ENCODE measurements around the gene PRRC2B. TPM values are rescaled to one million over a fixed set of nuclear protein-coding genes. Genes with fewer than 3 reads are reported as not detected.

Gene PRRC2B
- total RNA-seq, 4 donors from 2014 or later = 102 to 168 (median 144) TPM

DNA sequence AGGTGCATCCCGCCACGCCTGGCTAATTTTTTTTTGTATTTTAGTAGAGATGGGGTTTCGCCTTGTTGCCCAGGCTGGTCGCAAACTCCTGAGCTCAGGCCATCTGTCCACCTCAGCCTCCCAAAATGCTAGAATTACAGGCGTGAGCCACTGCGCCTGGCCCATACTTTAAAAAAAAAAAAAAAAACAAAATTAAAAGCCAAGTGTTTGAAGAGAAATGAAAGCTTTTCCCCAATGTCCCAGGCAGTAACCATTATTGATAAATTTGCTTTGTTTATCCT, 9.5 kb downstream of the PRRC2B start:
- H3K4me3 ChIP-seq (ENCODE audit: low read depth, poor library complexity, severe bottlenecking) = no peak overlapping the region
- DNase-seq (ENCODE audit: low spot score in 2 of 2) = no peak
- intact Hi-C loops (cut with DNase I; ENCODE audit: low total_unique reads) = loop anchor here (10.0 kb wide), 1 partner anchor 49 kb away; no protein-coding TSS in a partner anchor
- 88 to 92% methylated on average over 6 of the region's 6 CpGs for whole genome bisulfite sequencing, 2 donors
- TF ChIP-seq POLR2A (IDR thresholded peaks at IDR 0.05) = no peak
- no peak for TF ChIP-seq CTCF (IDR thresholded peaks at IDR 0.05)

DNA sequence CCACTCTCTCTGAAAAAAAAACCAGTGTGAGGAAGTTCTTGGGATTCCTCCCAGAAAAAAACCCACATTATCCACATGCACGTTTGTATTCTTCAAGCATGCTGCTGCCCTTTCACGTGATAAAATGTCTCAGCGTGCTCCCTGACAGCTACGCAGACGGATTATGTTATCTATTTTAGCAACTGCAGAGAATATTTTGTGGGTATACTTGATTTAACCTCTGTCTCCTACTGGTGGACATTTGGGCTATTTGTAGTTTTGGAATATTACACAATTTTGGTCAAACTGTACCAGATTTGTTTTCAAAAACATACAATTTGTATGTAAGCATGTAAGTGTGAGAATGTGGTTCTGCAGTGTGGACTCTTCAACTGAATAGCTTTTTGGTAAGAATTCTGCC, 10.7 kb downstream of the PRRC2B start:
- no peak for DNase-seq (ENCODE audit: low spot score in 2 of 2)
- TF ChIP-seq POLR2A (IDR thresholded peaks at IDR 0.05) (no peak), CTCF (IDR thresholded peaks at IDR 0.05) (no peak)
- H3K4me3 ChIP-seq (ENCODE audit: low read depth, poor library complexity, severe bottlenecking) = no peak overlapping the region
- 41 to 50% methylated on average over 5 of the region's 5 CpGs for WGBS, 2 donors
- intact Hi-C loops (cut with DNase I; ENCODE audit: low total_unique reads) = loop anchor here (10.0 kb wide), 1 partner anchor 50 kb away; no protein-coding TSS in a partner anchor

- intact Hi-C loops (cut with DNase I; ENCODE audit: low total_unique reads) = loop anchor here (10.0 kb wide), 1 partner anchor 50 kb away; no protein-coding TSS in a partner anchor
- 70 to 76% methylated on average over 7 of the region's 7 CpGs for WGBS, 2 donors
- DNase-seq (ENCODE audit: low spot score in 2 of 2) = no peak
- no peak overlapping the region for H3K4me3 ChIP-seq (ENCODE audit: low read depth, poor library complexity, severe bottlenecking)
- TF ChIP-seq CTCF (IDR thresholded peaks at IDR 0.05) = no peak
- no peak for TF ChIP-seq POLR2A (IDR thresholded peaks at IDR 0.05)
Measured at GRCh38 chr9:131404987-131405386, 11.1 kb downstream of the PRRC2B start.

DNA sequence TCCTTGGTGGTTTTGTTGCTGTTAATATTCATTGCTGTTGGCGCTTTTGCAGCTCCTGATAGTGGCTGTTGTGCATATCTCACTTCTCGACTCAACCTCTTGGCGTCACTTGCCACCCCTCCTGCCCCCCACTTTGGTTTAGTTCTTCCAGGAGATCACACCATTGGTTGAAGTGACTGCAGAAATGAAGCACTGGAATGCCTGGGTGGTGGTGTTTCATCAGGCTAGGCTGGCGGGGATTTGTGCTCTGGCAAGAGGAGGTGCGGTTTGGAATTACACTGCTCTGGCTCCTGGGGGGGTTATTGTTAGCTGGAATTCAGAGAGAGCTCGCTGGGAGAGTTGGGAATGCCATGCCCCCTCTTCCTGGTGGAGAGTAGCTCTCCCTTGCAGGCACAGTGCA, 11.5 kb downstream of the PRRC2B start:
- DNase-seq (ENCODE audit: low spot score in 2 of 2) = no peak
- TF ChIP-seq POLR2A (IDR thresholded peaks at IDR 0.05) = no peak
- TF ChIP-seq CTCF (IDR thresholded peaks at IDR 0.05) = no peak
- 32 to 42% methylated on average over 6 of the region's 6 CpGs for WGBS, 2 donors
- intact Hi-C loops (cut with DNase I; ENCODE audit: low total_unique reads) = loop anchor here (10.0 kb wide), 1 partner anchor 51 kb away; no protein-coding TSS in a partner anchor
- no peak overlapping the region for H3K4me3 ChIP-seq (ENCODE audit: low read depth, poor library complexity, severe bottlenecking)

DNA sequence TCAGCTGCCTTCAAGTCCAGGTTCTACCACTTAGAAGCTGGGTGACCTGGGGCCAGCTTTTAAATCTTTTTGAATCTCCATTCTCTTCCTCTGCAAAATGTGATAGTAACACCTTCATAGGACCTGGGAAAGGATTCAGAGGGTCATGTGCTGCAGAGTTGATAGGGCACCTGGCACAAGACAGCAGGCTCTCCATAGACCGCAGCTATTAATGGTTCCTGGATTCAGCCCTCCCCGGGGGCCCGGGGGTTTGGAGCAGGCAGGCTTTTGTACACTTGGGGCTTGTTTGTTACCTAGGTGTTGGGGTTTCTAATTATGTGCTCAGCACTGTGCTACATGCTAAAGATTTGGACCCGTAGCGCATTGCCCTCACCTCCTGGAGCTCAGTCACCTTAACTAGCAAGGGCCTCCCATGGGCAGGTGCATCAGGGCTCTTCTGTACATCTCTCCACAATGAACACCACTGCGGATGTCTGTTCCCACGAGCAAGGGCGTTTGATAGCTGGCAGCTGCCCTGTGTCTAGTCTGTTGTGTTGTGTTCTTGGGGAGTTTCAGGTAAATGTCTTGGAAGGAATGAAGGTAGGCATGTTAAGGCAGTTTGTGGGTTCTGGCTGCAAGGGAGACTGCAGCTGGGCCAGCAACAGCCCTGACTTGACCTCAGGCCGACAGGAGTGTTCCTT, 12.1 kb downstream of the PRRC2B start:
- TF ChIP-seq CTCF (IDR thresholded peaks at IDR 0.05) = no peak
- no peak for TF ChIP-seq POLR2A (IDR thresholded peaks at IDR 0.05)

More for the DNA sequence above, 12.1 kb downstream of the PRRC2B start:
- intact Hi-C loops (cut with DNase I; ENCODE audit: low total_unique reads) = loop anchor here (10.0 kb wide), 1 partner anchor 51 kb away; no protein-coding TSS in a partner anchor
- no peak for DNase-seq (ENCODE audit: low spot score in 2 of 2)
- 29 to 39% methylated on average over 9 of the region's 9 CpGs for WGBS, 2 donors
- H3K4me3 ChIP-seq (ENCODE audit: low read depth, poor library complexity, severe bottlenecking) = no peak overlapping the region

Measured in lower leg skin (tissue), 4 donors.